H9 (cell line): Measurements from ENCODE around the gene ZNF329. TPM values are rescaled to one million over a fixed set of nuclear protein-coding genes. Genes with fewer than 3 reads are reported as not detected.

Experiments used
- DNase-seq: peaks from one replicate; pipeline ENCODE4 v3.0.0-alpha.2; 2017
- H2AFZ ChIP-seq: one replicate; pipeline ENCODE4 v1.6.1; 2013; ENCODE audit warnings: mild to moderate bottlenecking, low read length, control low read depth, moderate library complexity
- H2AK5ac ChIP-seq: 2 replicates; pipeline ENCODE4 v1.6.1; 2013; ENCODE audit warnings: low read length, control low read depth, mixed read lengths; ENCODE audit not compliant: insufficient read length
- H2BK120ac ChIP-seq: one replicate; pipeline ENCODE4 v1.6.1; 2013; ENCODE audit warnings: low read depth, mild to moderate bottlenecking, low read length, control low read depth, inconsistent platforms; ENCODE audit not compliant: poor library complexity, severe bottlenecking
- H2BK12ac ChIP-seq: 2 replicates; pipeline ENCODE4 v1.6.1; 2013; ENCODE audit warnings: low read length, control low read depth, mixed read lengths, low read depth; ENCODE audit not compliant: insufficient read length
- H2BK15ac ChIP-seq: 2 replicates; pipeline ENCODE4 v1.6.1; 2013; ENCODE audit warnings: low read depth, low read length, control low read depth
- H2BK20ac ChIP-seq: one replicate; pipeline ENCODE4 v1.6.1; 2013; ENCODE audit warnings: low read depth, mild to moderate bottlenecking, low read length, control low read depth, inconsistent platforms; ENCODE audit not compliant: poor library complexity, severe bottlenecking
- H2BK5ac ChIP-seq: 2 replicates; pipeline ENCODE4 v1.6.1; 2013; ENCODE audit warnings: low read length, control low read depth, mixed read lengths; ENCODE audit not compliant: insufficient read length
- H3K14ac ChIP-seq: 2 replicates; pipeline ENCODE4 v1.6.1; 2013; ENCODE audit warnings: low read length, control low read depth; ENCODE audit not compliant: insufficient read depth
- H3K18ac ChIP-seq: 2 replicates; pipeline ENCODE4 v1.6.1; 2013; ENCODE audit warnings: low read depth, mild to moderate bottlenecking, mixed read lengths, low read length, control low read depth; ENCODE audit not compliant: insufficient read length
- H3K23ac ChIP-seq: 2 replicates; pipeline ENCODE4 v1.6.1; 2013; ENCODE audit warnings: low read length, control low read depth, mixed read lengths, low read depth; ENCODE audit not compliant: insufficient read length
- H3K23me2 ChIP-seq: 2 replicates; pipeline ENCODE4 v1.6.1; 2013; ENCODE audit warnings: low read depth, mild to moderate bottlenecking, mixed read lengths, low read length, control low read depth; ENCODE audit not compliant: insufficient read length, poor library complexity, severe bottlenecking
- H3K27ac ChIP-seq: 2 replicates; pipeline ENCODE4 v1.5.1; 2013; ENCODE audit warnings: low read length, control low read depth, mixed read lengths, low read depth; ENCODE audit not compliant: insufficient read length
- H3K27me3 ChIP-seq: 2 replicates; pipeline ENCODE4 v1.6.1; 2013; ENCODE audit warnings: low read length, control low read depth, inconsistent platforms; ENCODE audit not compliant: insufficient read depth
- H3K4ac ChIP-seq: 2 replicates; pipeline ENCODE4 v1.6.1; 2013; ENCODE audit warnings: low read depth, mild to moderate bottlenecking, control low read depth, inconsistent platforms, low read length, moderate library complexity
- H3K4me1 ChIP-seq: 2 replicates; pipeline ENCODE4 v1.6.1; 2013; ENCODE audit warnings: low read length, control low read depth, inconsistent platforms; ENCODE audit not compliant: insufficient read depth
- H3K4me2 ChIP-seq: 2 replicates; pipeline ENCODE4 v1.6.1; 2013; ENCODE audit warnings: low read length, control low read depth, mixed read lengths; ENCODE audit not compliant: insufficient read length, insufficient read depth
- H3K56ac ChIP-seq: 2 replicates; pipeline ENCODE4 v1.6.1; 2013; ENCODE audit warnings: low read depth, mild to moderate bottlenecking, mixed read lengths, low read length, control low read depth; ENCODE audit not compliant: insufficient read length
- H3K79me1 ChIP-seq: 2 replicates; pipeline ENCODE4 v1.6.1; 2013; ENCODE audit warnings: low read depth, mild to moderate bottlenecking, moderate library complexity, low read length, control low read depth, inconsistent platforms; ENCODE audit not compliant: insufficient read depth, poor library complexity, severe bottlenecking
- H3K79me2 ChIP-seq: 2 replicates; pipeline ENCODE4 v1.6.1; 2013; ENCODE audit warnings: low read length, control low read depth, inconsistent platforms; ENCODE audit not compliant: insufficient read depth
- H3K9ac ChIP-seq: 2 replicates; pipeline ENCODE4 v1.6.1; 2013; ENCODE audit warnings: low read length, control low read depth, mixed read lengths; ENCODE audit not compliant: insufficient read length; ENCODE audit errors: extremely low read depth
- H3K9me3 ChIP-seq: one replicate; pipeline ENCODE4 v1.6.1; 2013; ENCODE audit warnings: low read depth, low read length, inconsistent platforms; ENCODE audit not compliant: control insufficient read depth
- H3T11ph ChIP-seq: one replicate; pipeline ENCODE4 v1.6.1; 2013; ENCODE audit warnings: mild to moderate bottlenecking, low read length, control low read depth, inconsistent platforms
- H4K20me1 ChIP-seq: one replicate; pipeline ENCODE4 v1.6.1; 2013; ENCODE audit not compliant: control insufficient read depth, insufficient read length, insufficient read depth
- H4K5ac ChIP-seq: 2 replicates; pipeline ENCODE4 v1.6.1; 2013; ENCODE audit warnings: low read depth, mild to moderate bottlenecking, mixed read lengths, low read length, control low read depth; ENCODE audit not compliant: insufficient read length
- H4K8ac ChIP-seq: replicated peaks from 2 replicates; pipeline ENCODE4 v1.6.1; 2013; ENCODE audit warnings: low read length, control low read depth, mixed read lengths, low read depth; ENCODE audit not compliant: insufficient read length
- H4K91ac ChIP-seq: 2 replicates; pipeline ENCODE4 v1.6.1; 2013; ENCODE audit warnings: low read depth, mild to moderate bottlenecking, moderate library complexity, mixed read lengths, low read length, control low read depth; ENCODE audit not compliant: insufficient read length
- H3K27ac Mint-ChIP-seq, 3 experiments: 2 replicates in 2 of 3; 3 replicates in 1 of 3; pipeline ENCODE4 v1.8.0; 2020 to 2021; ENCODE audit warnings: mixed read lengths in 3 of 3, mild to moderate bottlenecking in 1 of 3, moderate library complexity in 1 of 3
- H3K27me3 Mint-ChIP-seq: 2 replicates; pipeline ENCODE4 v1.8.0; 2021; ENCODE audit warnings: low read depth, mild to moderate bottlenecking, moderate library complexity, mixed read lengths
- H3K36me3 Mint-ChIP-seq, 3 experiments: 2 replicates in 2 of 3; 3 replicates in 1 of 3; pipeline ENCODE4 v1.8.0; 2020 to 2021; ENCODE audit warnings: low read depth in 3 of 3, mixed read lengths in 3 of 3; ENCODE audit not compliant: insufficient read depth in 1 of 3
- H3K4me1 Mint-ChIP-seq, 2 experiments: 2 replicates each; pipeline ENCODE4 v1.8.0; 2020; ENCODE audit warnings: mixed read lengths in 2 of 2
- H3K4me3 Mint-ChIP-seq, 2 experiments: 2 replicates in 1 of 2; 3 replicates in 1 of 2; pipeline ENCODE4 v1.8.0; 2020 to 2021; ENCODE audit warnings: mild to moderate bottlenecking in 2 of 2, mixed read lengths in 2 of 2, moderate library complexity in 1 of 2
- H3K9me3 Mint-ChIP-seq, 2 experiments: 2 replicates in 1 of 2; 3 replicates in 1 of 2; pipeline ENCODE4 v1.8.0; 2020; ENCODE audit warnings: mild to moderate bottlenecking in 2 of 2, mixed read lengths in 2 of 2, moderate library complexity in 1 of 2
- WGBS: extraction: QIAGEN DNeasy Blood & Tissue Kit; methylation state at CpG from one replicate; pipeline ENCODE4 v1.1.7; 2013; ENCODE audit warnings: missing lambda C conversion rate, low lambda C conversion rate, mixed read lengths; ENCODE audit not compliant: insufficient read length; ENCODE audit errors: extremely low coverage; 5-methylcytosine and 5-hydroxymethylcytosine counted together
- total RNA-seq: library from RNA; stranded (reverse); gene quantifications from 2 replicates; pipeline ENCODE4 v1.2.1, GENCODE V29; 2021
- TF ChIP-seq, protein P1 (sequence below): fragments of 200-600 bp; sonication (generic); conservative IDR thresholded peaks from 3 replicates; pipeline ENCODE4 v1.8.0; 2021; ENCODE audit warnings: antibody characterized with exemption, mild to moderate bottlenecking

The ZNF329 gene
- total RNA-seq, 1 experiment from 2014 or later, result 12.1 TPM

GRCh38 chr19:58097349-58097748 lies 53.2 kb downstream of the ZNF329 start:
- H2BK15ac ChIP-seq, result no peak overlapping the region
- peak overlapping the region; percentile 90 for H2BK5ac ChIP-seq
- H3K4ac ChIP-seq, result peak overlapping the region; percentile 33
- H3K79me2 ChIP-seq, result no peaks in the 10 kb centered on the region
- H3K27me3 ChIP-seq, result no peaks in the 10 kb centered on the region
- WGBS, result no CpG with 5 or more reads among the region's 8 CpGs
- no peak overlapping the region for H3T11ph ChIP-seq
- Mint-ChIP-seq H3K27me3 (no peaks in the 10 kb centered on the region; the same call in 1 of the 2 replicates), H3K27ac (peak overlapping the region; percentile 76 to 91 (median 90); a peak in 5 of 7 replicates), H3K36me3 (peaks cover 12 to 30% (median 25%) of the 10 kb centered on the region in 3 experiments; a peak in 6 of 7 replicates), H3K4me3 (peak overlapping the region; percentile 78 to 87), H3K9me3 (peaks cover 23 to 40% of the 10 kb centered on the region in 2 experiments), H3K4me1 (peaks cover 10 to 14% of the 10 kb centered on the region in 2 experiments)
- peak overlapping the region; percentile 49 for H3K9ac ChIP-seq
- H3K18ac ChIP-seq, result peak overlapping the region; percentile 100
- H3K79me1 ChIP-seq, result peaks cover 9% of the 10 kb centered on the region
- peaks cover 6% of the 10 kb centered on the region; the same call in 1 of the 2 replicates for H3K4me1 ChIP-seq
- H2AFZ ChIP-seq, result no peak overlapping the region
- no peak overlapping the region for H3K27ac ChIP-seq
- H4K5ac ChIP-seq, result peak overlapping the region; percentile 97
- H2BK20ac ChIP-seq, result peak overlapping the region; percentile 85
- H3K56ac ChIP-seq, result no peak overlapping the region
- H4K91ac ChIP-seq, result peak overlapping the region; percentile 47
- peaks cover 10% of the 10 kb centered on the region for H3K23me2 ChIP-seq
- peak overlapping the region; percentile 34 for H3K4me2 ChIP-seq
- peak overlapping the region; percentile 99 for H2BK120ac ChIP-seq
- peak overlapping the region; percentile 11 for H2AK5ac ChIP-seq
- H3K23ac ChIP-seq, result no peak overlapping the region
- peaks cover 2% of the 10 kb centered on the region for H3K9me3 ChIP-seq
- TF ChIP-seq, protein P1, sequence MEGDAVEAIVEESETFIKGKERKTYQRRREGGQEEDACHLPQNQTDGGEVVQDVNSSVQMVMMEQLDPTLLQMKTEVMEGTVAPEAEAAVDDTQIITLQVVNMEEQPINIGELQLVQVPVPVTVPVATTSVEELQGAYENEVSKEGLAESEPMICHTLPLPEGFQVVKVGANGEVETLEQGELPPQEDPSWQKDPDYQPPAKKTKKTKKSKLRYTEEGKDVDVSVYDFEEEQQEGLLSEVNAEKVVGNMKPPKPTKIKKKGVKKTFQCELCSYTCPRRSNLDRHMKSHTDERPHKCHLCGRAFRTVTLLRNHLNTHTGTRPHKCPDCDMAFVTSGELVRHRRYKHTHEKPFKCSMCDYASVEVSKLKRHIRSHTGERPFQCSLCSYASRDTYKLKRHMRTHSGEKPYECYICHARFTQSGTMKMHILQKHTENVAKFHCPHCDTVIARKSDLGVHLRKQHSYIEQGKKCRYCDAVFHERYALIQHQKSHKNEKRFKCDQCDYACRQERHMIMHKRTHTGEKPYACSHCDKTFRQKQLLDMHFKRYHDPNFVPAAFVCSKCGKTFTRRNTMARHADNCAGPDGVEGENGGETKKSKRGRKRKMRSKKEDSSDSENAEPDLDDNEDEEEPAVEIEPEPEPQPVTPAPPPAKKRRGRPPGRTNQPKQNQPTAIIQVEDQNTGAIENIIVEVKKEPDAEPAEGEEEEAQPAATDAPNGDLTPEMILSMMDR, result no peak
- peak overlapping the region; percentile 85 for H2BK12ac ChIP-seq
- H4K8ac ChIP-seq, result no peak overlapping the region
- H4K20me1 ChIP-seq, result no peaks in the 10 kb centered on the region
- H3K14ac ChIP-seq, result peak overlapping the region; percentile 100
- DNase-seq, result no peak
